GM12865 (cell line): ENCODE results near the gene SNED1.

Source experiments
- DNase-seq: peaks from one replicate; pipeline ENCODE4 v3.0.0; 2010; ENCODE audit warnings: low read depth
- H3K4me3 ChIP-seq: 2 replicates; pipeline ENCODE4 v1.5.1; 2011; ENCODE audit warnings: mild to moderate bottlenecking, low read depth, low read length, control low read depth
- TF ChIP-seq, protein P1 (sequence below): IDR thresholded peaks from 2 replicates; pipeline ENCODE4 v1.5.1; 2011; ENCODE audit warnings: low read length, control low read depth, low read depth, inconsistent platforms; ENCODE audit not compliant: insufficient read depth; ENCODE audit errors: missing control alignments

The SNED1 gene

DNA sequence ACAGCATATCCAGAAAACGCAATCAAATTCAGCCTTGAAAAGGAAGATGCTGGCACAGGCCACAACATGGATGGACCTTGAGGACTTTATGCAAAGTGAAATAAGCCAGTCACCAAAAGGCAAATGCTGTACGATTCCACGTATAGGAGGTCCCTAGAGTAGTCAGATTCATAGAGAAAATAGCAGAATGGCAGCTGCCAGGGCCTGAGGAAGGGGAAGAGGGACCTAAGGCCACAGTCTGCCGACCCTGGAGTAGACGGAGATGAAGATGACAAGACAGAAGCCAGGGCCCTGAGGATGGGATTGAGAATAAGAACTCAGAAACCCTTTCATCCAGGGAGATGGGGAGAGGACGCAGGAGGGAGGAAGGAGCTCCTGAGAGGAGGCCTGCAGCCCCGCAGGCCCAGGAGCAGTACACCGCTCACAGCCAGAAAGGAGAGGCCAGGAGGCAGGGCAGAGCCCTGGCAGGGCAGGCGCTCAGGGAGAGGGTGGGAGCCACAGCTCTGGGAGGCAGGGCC, 111.7 kb downstream of the SNED1 start:
- TF ChIP-seq, protein P1, sequence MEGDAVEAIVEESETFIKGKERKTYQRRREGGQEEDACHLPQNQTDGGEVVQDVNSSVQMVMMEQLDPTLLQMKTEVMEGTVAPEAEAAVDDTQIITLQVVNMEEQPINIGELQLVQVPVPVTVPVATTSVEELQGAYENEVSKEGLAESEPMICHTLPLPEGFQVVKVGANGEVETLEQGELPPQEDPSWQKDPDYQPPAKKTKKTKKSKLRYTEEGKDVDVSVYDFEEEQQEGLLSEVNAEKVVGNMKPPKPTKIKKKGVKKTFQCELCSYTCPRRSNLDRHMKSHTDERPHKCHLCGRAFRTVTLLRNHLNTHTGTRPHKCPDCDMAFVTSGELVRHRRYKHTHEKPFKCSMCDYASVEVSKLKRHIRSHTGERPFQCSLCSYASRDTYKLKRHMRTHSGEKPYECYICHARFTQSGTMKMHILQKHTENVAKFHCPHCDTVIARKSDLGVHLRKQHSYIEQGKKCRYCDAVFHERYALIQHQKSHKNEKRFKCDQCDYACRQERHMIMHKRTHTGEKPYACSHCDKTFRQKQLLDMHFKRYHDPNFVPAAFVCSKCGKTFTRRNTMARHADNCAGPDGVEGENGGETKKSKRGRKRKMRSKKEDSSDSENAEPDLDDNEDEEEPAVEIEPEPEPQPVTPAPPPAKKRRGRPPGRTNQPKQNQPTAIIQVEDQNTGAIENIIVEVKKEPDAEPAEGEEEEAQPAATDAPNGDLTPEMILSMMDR: no peak
- H3K4me3 ChIP-seq: peak overlapping the region; percentile 52

GRCh38 chr2:241110607-241111439, 112.4 kb downstream of the SNED1 start:
- TF ChIP-seq, protein P1: no peak
- peak; percentile 68 for DNase-seq
- peak overlapping the region; percentile 52 for H3K4me3 ChIP-seq

More for the DNA sequence above, 111.7 kb downstream of the SNED1 start:
- no peak for DNase-seq

- H3K4me3 ChIP-seq: peak overlapping the region; percentile 52
- peak; percentile 73 for DNase-seq
- TF ChIP-seq, protein P1: no peak
These were observed 113.0 kb downstream of the SNED1 start for GRCh38 chr2:241111440-241111805.

GRCh38 chr2:241112046-241112445, 113.6 kb downstream of the SNED1 start:
- no peak for DNase-seq
- TF ChIP-seq, protein P1: no peak
- peak overlapping the region; percentile 52 for H3K4me3 ChIP-seq

DNA sequence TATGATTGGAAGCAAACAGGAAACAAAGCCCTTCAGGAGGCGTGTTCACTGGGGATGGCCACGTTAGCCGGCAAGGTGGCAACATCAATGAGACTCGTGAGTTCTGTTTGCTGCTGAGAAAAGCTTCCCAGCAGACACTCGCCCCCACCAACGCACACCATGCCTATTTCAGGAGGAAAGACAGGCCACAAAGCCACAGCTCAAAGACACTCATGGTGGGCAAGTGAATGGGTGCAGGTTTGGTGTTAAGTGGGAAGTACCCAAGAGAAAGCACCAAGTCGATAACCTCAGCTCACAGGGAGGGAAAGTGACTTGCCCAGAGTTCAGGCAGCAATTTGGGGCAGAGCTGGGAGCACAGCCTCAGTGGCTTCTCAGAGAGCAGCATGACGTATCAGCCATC, 114.2 kb downstream of the SNED1 start:
- peak; percentile 76 for DNase-seq
- TF ChIP-seq, protein P1: no peak
- peak overlapping the region; percentile 52 for H3K4me3 ChIP-seq

DNA sequence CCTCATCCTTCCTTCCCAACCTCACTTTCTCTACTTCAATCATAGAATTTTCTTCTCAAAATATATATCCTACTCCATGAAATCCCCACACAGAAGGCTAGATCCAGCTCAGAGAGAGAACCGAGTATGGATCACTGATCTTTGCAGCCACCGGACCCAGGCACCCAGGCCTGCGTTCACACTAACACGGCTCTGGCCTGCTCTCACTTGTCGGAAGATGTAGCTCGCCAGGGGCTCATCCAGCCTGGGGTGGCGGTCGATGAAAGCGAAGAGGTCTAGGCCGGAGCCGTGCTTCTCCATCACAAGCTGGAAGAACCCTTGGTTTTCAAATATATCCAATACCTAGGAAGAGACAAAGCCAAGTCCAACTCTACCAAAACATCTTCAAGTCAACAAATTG, 116.4 kb downstream of the SNED1 start:
- no peak overlapping the region for H3K4me3 ChIP-seq
- DNase-seq: no peak
- TF ChIP-seq, protein P1: no peak
